ENCODE measurements around the gene GEMIN7.

GRCh38 chr19:45078390-45079062, 534 bp upstream of the GEMIN7 start:
- TF ChIP-seq EP300 (IDR thresholded peaks at IDR 0.05; ENCODE audit: borderline replicate concordance), result no peak
- no peak for TF ChIP-seq RAD21 (IDR thresholded peaks at IDR 0.05; ENCODE audit: low read depth)
- TF ChIP-seq, protein P1, sequence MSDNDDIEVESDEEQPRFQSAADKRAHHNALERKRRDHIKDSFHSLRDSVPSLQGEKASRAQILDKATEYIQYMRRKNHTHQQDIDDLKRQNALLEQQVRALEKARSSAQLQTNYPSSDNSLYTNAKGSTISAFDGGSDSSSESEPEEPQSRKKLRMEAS (IDR thresholded peaks at IDR 0.05), result no peak
- TF ChIP-seq YY1 (IDR thresholded peaks at IDR 0.05; ENCODE audit: low read depth), result no peak
